Activated CD4-positive, alpha-beta T cell treated with anti-CD3 and anti-CD28 coated beads for 36 hours (primary cell): ENCODE data around the gene PRM2. TPM values are rescaled to one million over a fixed set of nuclear protein-coding genes. Genes with fewer than 3 reads are reported as not detected.

Experiments used
- ATAC-seq: fragments of 200-7000 bp; cut with Tn5 transposase; one replicate; pipeline ENCODE4 v1.10.0; 2021; ENCODE audit warnings: mild to moderate bottlenecking, moderate library complexity
- CTCF ChIA-PET: fragments of 350-600 bp; sonication (Branson Sonifier 250); formaldehyde crosslinking; loops from one replicate; lab custom pipeline; 2021; ENCODE audit warnings: antibody characterized with exemption; lab: Charles Lee
- POLR2A ChIA-PET: fragments of 350-600 bp; sonication (Branson Sonifier 250); formaldehyde crosslinking; loops from one replicate; lab custom pipeline; 2021; ENCODE audit warnings: antibody characterized with exemption, inconsistent platforms; lab: Charles Lee
- DNase-seq: peaks from one replicate; pipeline ENCODE4 v3.0.0-alpha.2; 2020
- H3K27ac Mint-ChIP-seq: one replicate; pipeline ENCODE4 v1.8.0; 2021; ENCODE audit warnings: mixed read lengths
- H3K27me3 Mint-ChIP-seq: one replicate; pipeline ENCODE4 v1.8.0; 2021; ENCODE audit warnings: mixed read lengths
- H3K36me3 Mint-ChIP-seq: one replicate; pipeline ENCODE4 v1.8.0; 2021; ENCODE audit warnings: low read depth, mixed read lengths
- H3K4me1 Mint-ChIP-seq: one replicate; pipeline ENCODE4 v1.8.0; 2021; ENCODE audit warnings: mixed read lengths
- H3K4me3 Mint-ChIP-seq: one replicate; pipeline ENCODE4 v1.8.0; 2021; ENCODE audit warnings: mild to moderate bottlenecking, moderate library complexity, mixed read lengths
- H3K9me3 Mint-ChIP-seq: one replicate; pipeline ENCODE4 v1.8.0; 2021; ENCODE audit warnings: low read depth, mixed read lengths
- intact Hi-C, 2 experiments: fragments of 100-400 bp; cut with DNase I in 1 of 2; cut with micrococcal nuclease in 1 of 2; formaldehyde crosslinking; loops; one replicate each; pipeline versions ENCODE4 v1.14.2 to v1.15.1; 2022 to 2024; cut with DNase I, micrococcal nuclease
- total RNA-seq, 2 experiments: library from RNA; stranded (reverse); gene quantifications; one replicate each; pipeline ENCODE4 v1.2.3, GENCODE V29; 2021

Gene PRM2
- total RNA-seq, 2 experiments from 2014 or later = not detected

DNA sequence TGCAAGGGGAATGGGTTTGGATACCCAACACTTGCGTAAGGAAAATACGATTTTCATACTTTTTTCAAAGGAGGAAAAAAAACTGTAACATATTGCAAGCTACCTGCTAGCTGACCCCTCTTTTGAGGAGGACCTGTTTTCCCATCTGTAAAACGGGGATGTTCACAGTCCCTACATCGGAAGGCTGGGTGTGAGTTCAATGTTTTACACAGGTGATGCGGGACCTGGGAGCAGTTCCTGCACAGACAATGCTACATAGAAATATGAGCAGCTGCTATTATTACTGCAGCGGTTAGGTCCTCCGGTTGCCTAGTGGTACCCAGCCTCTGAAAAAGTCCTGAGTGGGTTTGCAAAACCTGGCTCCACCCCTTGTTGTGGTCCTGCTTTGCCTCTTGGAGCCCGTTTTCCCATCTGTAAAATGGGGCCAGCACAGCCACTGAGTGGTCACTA is 23.8 kb downstream of the PRM2 start:
- no peaks in the 10 kb centered on the region for H3K9me3 Mint-ChIP-seq
- no peak for ATAC-seq
- peaks cover 58% of the 10 kb centered on the region for H3K36me3 Mint-ChIP-seq
- DNase-seq = peak; percentile 46
- H3K27ac Mint-ChIP-seq = peak overlapping the region; percentile 95
- intact Hi-C loops = loop anchor here (1.0 to 2.0 kb wide), 10 partner anchors 19 to 662 kb away; partner anchors contain the start of gene GSPT1 (in 1 of the 2)
- CTCF ChIA-PET = interaction anchor here (0.6 to 1.7 kb wide), 10 partner anchors 19 to 613 kb away, joined by 3 to 9 read pairs (median 3); no protein-coding TSS in a partner anchor
- H3K4me1 Mint-ChIP-seq = peaks cover 43% of the 10 kb centered on the region
- POLR2A ChIA-PET = interaction anchor here (0.6 to 2.5 kb wide), 19 partner anchors 11 to 379 kb away, joined by 3 to 50 read pairs (median 5); no protein-coding TSS in a partner anchor
- H3K4me3 Mint-ChIP-seq = peak overlapping the region; percentile 87
- H3K27me3 Mint-ChIP-seq = no peaks in the 10 kb centered on the region

DNA sequence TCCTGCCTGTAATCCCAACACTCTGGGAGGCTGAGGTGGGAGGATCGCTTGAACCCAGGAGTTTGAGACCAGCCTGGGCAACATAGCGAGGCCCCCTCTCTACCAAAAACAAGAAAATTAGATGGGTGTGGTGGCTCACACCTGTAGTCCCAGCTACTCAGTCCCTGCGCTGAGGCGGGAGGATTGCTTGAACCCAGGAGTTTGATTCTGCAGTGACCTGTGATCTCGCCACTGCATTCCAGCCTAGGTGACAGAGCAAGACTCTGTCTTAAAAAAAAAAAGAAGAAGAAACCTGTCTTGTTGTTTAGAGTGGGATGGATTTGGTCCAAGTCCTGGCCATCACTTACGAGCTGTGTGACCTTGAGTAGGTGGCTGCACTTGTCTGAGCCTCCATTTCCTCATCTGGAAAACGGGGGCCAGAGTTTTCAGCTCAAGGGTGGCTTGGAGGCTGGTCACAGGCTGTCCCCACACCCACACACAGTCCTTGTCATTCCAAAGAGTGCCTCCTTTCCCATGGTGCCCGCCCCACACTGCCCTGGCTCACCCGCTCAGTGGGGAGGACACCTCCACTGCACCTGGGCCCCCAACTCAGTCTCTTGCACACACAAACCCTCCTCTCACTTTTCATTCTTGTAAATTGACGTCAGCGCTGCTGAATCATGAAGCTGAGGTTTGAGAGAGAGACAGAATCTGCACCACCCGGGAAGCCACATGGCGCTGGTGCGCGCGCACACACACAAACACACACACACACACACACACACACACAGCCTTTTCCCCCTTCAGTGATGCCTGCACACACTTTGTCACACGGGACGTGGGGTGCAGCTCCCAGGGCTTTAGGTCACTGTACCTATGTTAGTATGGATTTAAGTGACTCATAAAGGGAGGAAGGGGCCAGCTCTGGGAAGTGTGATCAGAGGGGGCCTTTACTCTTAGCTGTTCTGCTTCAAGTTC is 24.5 kb downstream of the PRM2 start:
- Mint-ChIP-seq H3K9me3 (no peaks in the 10 kb centered on the region), H3K4me3 (peak overlapping the region; percentile 87), H3K4me1 (peaks cover 44% of the 10 kb centered on the region), H3K36me3 (peaks cover 61% of the 10 kb centered on the region), H3K27ac (peak overlapping the region; percentile 95), H3K27me3 (no peaks in the 10 kb centered on the region)
- CTCF ChIA-PET = interaction anchor here (0.6 to 1.7 kb wide), 10 partner anchors 19 to 613 kb away, joined by 3 to 9 read pairs (median 3); no protein-coding TSS in a partner anchor
- ATAC-seq (peak; percentile 45), DNase-seq (peak; percentile 92)
- intact Hi-C loops = loop anchor here (1.0 to 2.0 kb wide), 10 partner anchors 19 to 663 kb away; partner anchors contain the start of gene GSPT1 (in 1 of the 2)
- POLR2A ChIA-PET = interaction anchor here (0.6 to 2.5 kb wide), 28 partner anchors 12 to 380 kb away, joined by 3 to 50 read pairs (median 4); partner anchors contain the start of gene PRM3

DNA sequence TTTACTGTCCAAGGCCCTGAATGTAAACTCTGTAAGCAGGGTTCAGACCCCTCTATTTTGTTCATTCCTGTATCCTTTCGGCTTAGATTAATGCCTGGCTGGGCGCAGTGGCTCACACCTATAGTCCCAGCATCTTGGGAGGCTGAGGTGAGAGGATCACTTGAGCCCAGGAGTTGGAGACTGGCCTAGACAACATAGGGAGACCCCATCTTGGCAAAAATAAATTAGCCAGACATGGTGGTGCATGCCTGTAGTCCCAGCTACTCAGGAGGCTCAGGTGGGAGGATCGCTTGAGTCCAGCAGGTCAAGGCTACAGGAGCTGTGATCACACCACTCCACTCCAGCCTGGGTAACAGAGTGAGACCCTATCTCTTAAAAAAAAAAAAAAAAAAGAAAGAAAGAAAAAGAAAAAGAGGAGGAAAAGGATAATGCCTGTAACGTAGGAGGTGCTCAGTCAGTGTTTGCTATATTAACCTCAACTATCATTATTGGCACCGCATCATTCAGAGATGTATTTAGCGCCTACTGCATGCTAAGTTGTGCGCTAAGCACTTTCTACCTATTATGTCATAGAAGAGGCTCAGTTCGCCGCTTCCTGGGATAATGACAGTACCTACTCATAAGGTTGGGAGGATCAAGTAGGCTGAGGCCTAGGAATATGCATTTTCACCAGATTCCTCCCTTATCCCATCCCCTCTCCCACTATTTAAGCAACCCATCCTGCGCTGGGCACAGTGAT is 25.3 kb downstream of the PRM2 start:
- peaks cover 52% of the 10 kb centered on the region for H3K4me1 Mint-ChIP-seq
- ATAC-seq (no peak), DNase-seq (no peak)
- no peaks in the 10 kb centered on the region for H3K27me3 Mint-ChIP-seq
- ChIA-PET POLR2A (interaction anchor here (0.8 to 2.5 kb wide), 10 partner anchors 12 to 300 kb away, joined by 3 to 50 read pairs (median 11); no protein-coding TSS in a partner anchor), CTCF (interaction anchor here (0.6 to 1.7 kb wide), 4 partner anchors 25 to 279 kb away, joined by 3 to 9 read pairs (median 6); no protein-coding TSS in a partner anchor)
- H3K9me3 Mint-ChIP-seq = no peaks in the 10 kb centered on the region
- peak overlapping the region; percentile 87 for H3K4me3 Mint-ChIP-seq
- intact Hi-C loops = no loop called here
- peak overlapping the region; percentile 95 for H3K27ac Mint-ChIP-seq
- H3K36me3 Mint-ChIP-seq = peaks cover 60% of the 10 kb centered on the region

DNA sequence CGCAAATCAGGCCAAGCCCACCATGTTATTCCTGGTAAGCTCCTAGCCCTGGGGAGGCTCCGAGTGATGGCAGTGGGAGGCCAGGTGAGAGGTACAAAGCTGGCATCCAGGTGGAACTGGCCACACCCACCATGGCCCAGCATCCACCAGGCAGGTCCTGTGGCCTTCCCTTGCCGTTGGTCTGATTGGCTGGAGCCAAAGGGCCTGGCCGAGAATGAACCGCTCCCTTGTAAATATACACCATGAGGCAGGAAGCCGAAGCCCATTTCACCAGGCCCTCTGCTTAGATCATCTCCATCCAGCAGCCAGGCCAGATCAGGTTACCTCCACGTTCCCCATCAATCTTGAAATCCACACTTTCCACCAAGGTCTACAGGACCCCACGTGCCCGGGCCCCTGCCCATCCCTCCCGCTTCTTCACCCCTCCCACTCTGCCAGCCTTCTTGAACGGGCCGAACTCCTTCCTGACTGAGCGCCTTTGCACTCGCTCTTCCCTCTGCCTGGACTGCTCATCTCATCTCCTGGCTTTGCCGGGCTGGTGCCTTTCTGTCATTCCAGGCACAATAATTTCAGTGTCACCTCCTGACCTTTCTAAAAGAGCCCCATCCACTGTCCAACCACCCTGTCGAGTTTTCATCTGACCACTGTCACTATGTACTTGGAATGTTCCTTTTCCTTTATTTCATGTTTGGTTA is 26.0 kb downstream of the PRM2 start:
- Mint-ChIP-seq H3K9me3 (no peaks in the 10 kb centered on the region), H3K36me3 (peaks cover 57% of the 10 kb centered on the region), H3K27me3 (no peaks in the 10 kb centered on the region), H3K4me1 (peaks cover 59% of the 10 kb centered on the region), H3K27ac (peak overlapping the region; percentile 76), H3K4me3 (peak overlapping the region; percentile 28)
- DNase-seq (peak; percentile 47), ATAC-seq (no peak)
- ChIA-PET POLR2A (interaction anchor here (0.7 to 1.1 kb wide), 2 partner anchors 25 to 286 kb away, joined by 4 read pairs; no protein-coding TSS in a partner anchor), CTCF (interaction anchor here (0.6 to 0.7 kb wide), 2 partner anchors 124 to 286 kb away, joined by 3 read pairs; no protein-coding TSS in a partner anchor)
- intact Hi-C loops = no loop called here

DNA sequence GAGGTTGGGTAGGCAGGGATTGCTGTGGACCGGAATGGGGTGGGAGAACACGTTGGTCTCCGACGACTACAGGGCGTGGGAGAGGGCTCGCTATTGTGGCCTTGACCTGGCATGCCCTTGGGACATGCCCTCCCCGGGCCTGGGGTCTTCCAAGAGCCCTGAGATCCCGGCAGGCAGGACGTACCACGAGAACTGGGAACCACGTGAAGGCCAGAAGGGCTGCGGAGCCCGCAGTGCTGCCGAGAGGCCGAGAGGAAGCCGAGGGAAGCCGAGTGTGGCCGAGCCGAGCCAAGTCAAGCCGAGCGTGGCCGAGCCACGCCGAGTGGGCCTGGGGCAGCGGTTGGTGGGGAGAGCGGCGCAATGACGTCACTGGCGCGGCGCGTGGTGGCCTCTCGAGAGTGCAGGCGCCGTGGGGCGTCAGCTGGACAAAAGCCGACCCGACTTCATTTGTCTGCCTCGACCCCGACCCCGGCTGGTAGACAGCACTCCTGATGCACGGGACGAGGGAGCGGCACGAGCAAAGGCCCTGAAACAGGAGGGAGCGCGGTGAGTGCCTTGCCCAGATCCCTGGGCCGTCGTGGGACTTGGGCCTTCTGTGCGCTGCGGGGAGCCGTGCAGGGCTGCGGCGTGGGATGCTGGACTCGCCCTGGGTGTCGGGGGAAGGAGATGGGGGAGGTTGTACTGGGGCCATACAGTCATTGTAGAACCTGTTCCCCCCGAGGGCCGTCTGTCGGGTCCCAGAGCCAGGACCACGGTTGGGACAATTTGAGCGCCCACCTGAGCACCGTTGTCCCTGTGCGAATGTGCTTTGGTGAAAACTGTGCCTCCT is 26.8 kb downstream of the PRM2 start:
- H3K4me1 Mint-ChIP-seq = peaks cover 63% of the 10 kb centered on the region
- intact Hi-C loops = no loop called here

GRCh38 chr16:11248133-11248532 is 28.1 kb downstream of the PRM2 start:
- CTCF ChIA-PET = interaction anchor here (0.8 to 1.8 kb wide), 4 partner anchors 9 to 284 kb away, joined by 3 to 6 read pairs (median 4); no protein-coding TSS in a partner anchor
- peak; percentile 4 for ATAC-seq
- DNase-seq = peak; percentile 55
- intact Hi-C loops = no loop called here
- Mint-ChIP-seq H3K27me3 (no peaks in the 10 kb centered on the region), H3K4me1 (peaks cover 59% of the 10 kb centered on the region), H3K9me3 (no peaks in the 10 kb centered on the region), H3K4me3 (no peak overlapping the region), H3K27ac (peak overlapping the region; percentile 33), H3K36me3 (peaks cover 38% of the 10 kb centered on the region)
- POLR2A ChIA-PET = interaction anchor here (0.6 to 1.7 kb wide), 5 partner anchors 20 to 279 kb away, joined by 3 to 5 read pairs (median 3); partner anchors contain the start of gene TNP2

More for the DNA sequence above, 26.8 kb downstream of the PRM2 start:
- ChIA-PET POLR2A (interaction anchor here (0.7 to 1.1 kb wide), 2 partner anchors 24 to 285 kb away, joined by 4 read pairs; no protein-coding TSS in a partner anchor), CTCF (interaction anchor here (0.7 kb wide), 1 partner anchor 285 kb away, joined by 3 read pairs; no protein-coding TSS in a partner anchor)
- Mint-ChIP-seq H3K9me3 (no peaks in the 10 kb centered on the region), H3K27me3 (no peaks in the 10 kb centered on the region), H3K27ac (peak overlapping the region; percentile 11), H3K36me3 (peaks cover 50% of the 10 kb centered on the region), H3K4me3 (peak overlapping the region; percentile 28)
- ATAC-seq (no peak), DNase-seq (peak; percentile 43)

- Mint-ChIP-seq H3K36me3 (peaks cover 21% of the 10 kb centered on the region), H3K27ac (no peak overlapping the region), H3K4me1 (peaks cover 43% of the 10 kb centered on the region), H3K4me3 (no peak overlapping the region), H3K27me3 (no peaks in the 10 kb centered on the region), H3K9me3 (no peaks in the 10 kb centered on the region)
- POLR2A ChIA-PET = interaction anchor here (2.2 kb wide), 1 partner anchor 21 kb away, joined by 10 read pairs; no protein-coding TSS in a partner anchor
- CTCF ChIA-PET = interaction anchor here (0.7 to 2.3 kb wide), 6 partner anchors 11 to 282 kb away, joined by 3 to 7 read pairs (median 4); no protein-coding TSS in a partner anchor
- ATAC-seq (peak; percentile 24), DNase-seq (peak; percentile 61)
- intact Hi-C loops = loop anchor here in 1 of 2 experiments (1.0 kb wide), 1 partner anchor 12 kb away; no protein-coding TSS in a partner anchor
Observed at GRCh38 chr16:11245988-11246387, 30.3 kb downstream of the PRM2 start.

DNA sequence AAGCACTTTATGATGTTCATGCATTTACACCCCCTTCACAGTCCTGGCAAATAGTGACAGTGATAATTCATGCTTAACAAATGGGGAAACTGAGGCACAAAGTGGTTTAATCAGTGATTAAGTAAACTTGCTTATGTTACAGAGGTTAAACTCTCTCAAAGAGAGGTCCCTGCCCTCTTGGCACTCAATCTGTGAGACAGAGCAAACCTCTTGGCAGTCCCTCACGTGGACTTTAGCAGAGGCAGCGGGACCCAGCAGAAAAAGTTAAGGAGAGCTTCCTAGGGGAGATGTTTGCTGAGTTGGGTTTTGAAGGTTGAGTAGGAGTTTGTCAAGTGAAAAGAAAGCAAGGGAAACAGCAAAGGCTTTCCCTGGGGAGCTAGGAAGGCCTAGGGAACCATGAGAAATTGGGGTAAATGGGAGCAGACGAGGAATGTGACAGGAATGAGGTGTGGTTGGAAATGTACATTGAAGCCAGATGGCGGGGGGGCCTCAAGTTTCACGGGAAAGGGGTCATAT is 31.0 kb downstream of the PRM2 start:
- H3K27me3 Mint-ChIP-seq = no peaks in the 10 kb centered on the region
- peaks cover 14% of the 10 kb centered on the region for H3K36me3 Mint-ChIP-seq
- intact Hi-C loops = no loop called here
- DNase-seq (no peak), ATAC-seq (no peak)
- peak overlapping the region; percentile 22 for H3K27ac Mint-ChIP-seq
- ChIA-PET POLR2A (interaction anchor here (2.2 kb wide), 1 partner anchor 20 kb away, joined by 10 read pairs; no protein-coding TSS in a partner anchor), CTCF (interaction anchor here (0.9 to 2.3 kb wide), 4 partner anchors 12 to 281 kb away, joined by 3 to 7 read pairs (median 4); no protein-coding TSS in a partner anchor)
- no peak overlapping the region for H3K4me3 Mint-ChIP-seq
- peaks cover 36% of the 10 kb centered on the region for H3K4me1 Mint-ChIP-seq
- H3K9me3 Mint-ChIP-seq = no peaks in the 10 kb centered on the region

DNA sequence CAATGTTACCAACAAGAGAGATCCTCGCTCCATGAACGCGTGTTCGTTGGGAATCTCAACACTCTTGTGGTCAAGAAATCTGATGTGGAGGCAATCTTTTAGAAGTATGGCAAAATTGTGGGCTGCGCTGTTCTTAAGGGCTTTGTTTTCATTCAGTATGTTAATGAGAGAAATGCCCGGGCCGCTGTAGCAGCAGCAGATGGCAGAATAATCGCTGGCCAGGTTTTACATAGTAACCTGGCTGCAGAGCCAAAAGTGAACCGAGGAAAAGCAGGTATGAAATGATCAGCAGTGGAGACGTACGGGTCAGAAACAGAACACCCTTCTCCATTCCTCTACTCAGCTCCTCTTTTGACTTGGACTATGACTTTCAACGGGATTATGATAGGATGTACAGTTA is 33.6 kb downstream of the PRM2 start:
- Mint-ChIP-seq H3K9me3 (no peaks in the 10 kb centered on the region), H3K27ac (no peak overlapping the region), H3K36me3 (peaks cover 4% of the 10 kb centered on the region), H3K27me3 (no peaks in the 10 kb centered on the region), H3K4me1 (peaks cover 30% of the 10 kb centered on the region), H3K4me3 (no peak overlapping the region)
- ChIA-PET CTCF (no interaction called here), POLR2A (no interaction called here)
- intact Hi-C loops = no loop called here
- DNase-seq (no peak), ATAC-seq (no peak)
